Natural killer cell treated with Interleukin-12 subunit alpha and Interleukin-12 subunit beta and Interleukin-15 and Interleukin-18, amount 100 ng/mL, for 72 hours (primary cell): ENCODE data around the gene TPBGL. TPM values are rescaled to one million over a fixed set of nuclear protein-coding genes. Genes with fewer than 3 reads are reported as not detected.

Experiments used
- ATAC-seq, 2 donors: fragments of 150-1000 bp; cut with Tn5 transposase in 1 of 2; sonication (Bioruptor Pico), chemical (Tn5 transposase) in 1 of 2; 2 replicates each; pipeline ENCODE4 v1.10.0; 2021
- DNase-seq: peaks from one replicate; pipeline ENCODE4 v3.0.0; 2022; ENCODE audit warnings: low spot score
- H3K27ac Mint-ChIP-seq, 2 donors: 1 replicate in 1 of 2; 2 replicates in 1 of 2; pipeline ENCODE4 v1.8.0; 2022; ENCODE audit warnings: mixed read lengths in 2 of 2, mild to moderate bottlenecking in 1 of 2, moderate library complexity in 1 of 2
- H3K27me3 Mint-ChIP-seq, 2 donors: 1 replicate in 1 of 2; 2 replicates in 1 of 2; pipeline ENCODE4 v1.8.0; 2022; ENCODE audit warnings: mixed read lengths in 2 of 2
- H3K36me3 Mint-ChIP-seq: one replicate; pipeline ENCODE4 v1.8.0; 2022; ENCODE audit warnings: mixed read lengths
- H3K4me1 Mint-ChIP-seq, 2 donors: 1 replicate in 1 of 2; 2 replicates in 1 of 2; pipeline ENCODE4 v1.8.0; 2022; ENCODE audit warnings: low read depth in 2 of 2, mixed read lengths in 2 of 2, mild to moderate bottlenecking in 1 of 2
- H3K4me3 Mint-ChIP-seq: one replicate; pipeline ENCODE4 v1.8.0; 2022; ENCODE audit warnings: mixed read lengths
- H3K9me3 Mint-ChIP-seq: 2 replicates; pipeline ENCODE4 v1.8.0; 2022; ENCODE audit warnings: mixed read lengths
- total RNA-seq, 2 donors: library from RNA; stranded (reverse); gene quantifications; one replicate each; pipeline ENCODE4 v1.2.3, GENCODE V29; 2022

TPBGL gene
- total RNA-seq, 2 donors from 2014 or later, result 0.14 to 0.43 TPM

DNA sequence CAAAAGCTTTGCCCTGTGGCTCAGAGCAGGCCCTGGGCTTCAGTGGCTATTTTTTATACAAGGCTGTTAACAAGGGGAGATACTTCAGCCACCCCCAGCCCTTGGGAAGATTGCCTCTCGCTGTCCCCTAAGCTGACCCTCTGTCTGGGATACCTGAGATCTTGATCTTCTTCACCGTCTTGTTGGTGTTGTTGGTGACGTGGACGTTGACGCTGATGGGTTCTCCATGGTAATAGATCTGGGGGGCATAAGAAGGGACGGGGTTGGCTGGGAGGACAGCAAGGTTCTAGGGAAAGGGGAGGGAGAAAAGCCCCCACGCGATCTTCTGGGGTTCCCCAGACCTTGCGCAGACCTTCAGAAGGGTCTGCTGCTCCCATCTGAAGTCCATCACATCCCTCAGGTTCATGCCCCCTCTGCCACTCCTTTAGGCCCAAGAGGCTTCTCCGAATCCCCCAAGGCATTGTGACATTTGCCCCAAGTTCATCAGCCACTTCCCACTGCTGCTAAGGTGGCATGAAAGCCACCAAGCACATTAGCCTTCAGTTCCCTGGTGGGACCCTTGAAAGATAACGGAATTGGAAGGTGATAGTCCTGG, 36.7 kb downstream of the TPBGL start:
- ATAC-seq (no peak), DNase-seq (no peak)
- no peaks in the 10 kb centered on the region for H3K9me3 Mint-ChIP-seq
- no peaks in the 10 kb centered on the region for H3K36me3 Mint-ChIP-seq
- H3K27ac Mint-ChIP-seq, result peak overlapping the region; percentile 95 to 96
- peaks cover 29 to 39% of the 10 kb centered on the region in 2 donors for H3K4me1 Mint-ChIP-seq
- no peak overlapping the region for H3K4me3 Mint-ChIP-seq
- H3K27me3 Mint-ChIP-seq, result no peaks in the 10 kb centered on the region

- ATAC-seq, result no peak
- Mint-ChIP-seq H3K36me3 (no peaks in the 10 kb centered on the region), H3K27ac (peak overlapping the region in 1 of 2 donors; percentile 96)
These were observed 37.6 kb downstream of the TPBGL start for GRCh38 chr11:75277991-75278790.

GRCh38 chr11:75279273-75279672, 38.7 kb downstream of the TPBGL start:
- H3K9me3 Mint-ChIP-seq, result no peaks in the 10 kb centered on the region
- no peak overlapping the region for H3K27ac Mint-ChIP-seq
- no peaks in the 10 kb centered on the region for H3K36me3 Mint-ChIP-seq
- ATAC-seq (no peak), DNase-seq (no peak)
- no peak overlapping the region for H3K4me3 Mint-ChIP-seq
- H3K27me3 Mint-ChIP-seq, result no peaks in the 10 kb centered on the region
- H3K4me1 Mint-ChIP-seq, result peaks cover 29 to 36% of the 10 kb centered on the region in 2 donors

More at GRCh38 chr11:75277991-75278790, 37.6 kb downstream of the TPBGL start:
- H3K4me3 Mint-ChIP-seq, result no peak overlapping the region
- no peaks in the 10 kb centered on the region for H3K9me3 Mint-ChIP-seq
- H3K4me1 Mint-ChIP-seq, result peaks cover 29 to 36% of the 10 kb centered on the region in 2 donors
- H3K27me3 Mint-ChIP-seq, result no peaks in the 10 kb centered on the region
- no peak for DNase-seq

DNA sequence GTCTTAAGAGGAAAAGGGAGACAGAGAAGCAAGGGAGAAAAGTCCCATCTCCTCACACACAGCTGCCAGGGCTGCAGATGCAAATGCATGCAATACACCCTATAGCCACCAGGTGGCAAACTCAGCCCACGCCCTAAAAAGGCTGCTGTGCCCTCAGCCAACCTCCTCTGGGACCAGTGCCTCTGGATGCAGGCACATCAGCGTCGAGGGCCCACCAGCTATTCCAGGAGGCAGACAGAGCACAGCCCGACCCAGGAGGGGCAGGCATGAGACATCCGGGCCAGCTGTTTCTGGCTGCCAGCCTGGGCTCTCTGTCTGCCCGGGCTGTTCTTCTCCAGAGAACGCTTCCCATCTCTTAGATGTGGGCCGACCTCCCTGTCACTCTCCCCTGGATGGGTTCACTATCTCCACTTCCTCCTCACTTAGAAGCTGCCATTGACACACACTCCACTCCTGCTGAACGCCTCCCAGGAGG, 39.7 kb downstream of the TPBGL start:
- Mint-ChIP-seq H3K9me3 (no peaks in the 10 kb centered on the region), H3K27ac (peak overlapping the region in 1 of 2 donors; percentile 28), H3K27me3 (no peaks in the 10 kb centered on the region), H3K4me1 (peaks cover 27 to 36% of the 10 kb centered on the region in 2 donors), H3K36me3 (no peaks in the 10 kb centered on the region), H3K4me3 (no peak overlapping the region)
- DNase-seq, result peak; percentile 73
- peak; percentile 61 to 71 for ATAC-seq

DNA sequence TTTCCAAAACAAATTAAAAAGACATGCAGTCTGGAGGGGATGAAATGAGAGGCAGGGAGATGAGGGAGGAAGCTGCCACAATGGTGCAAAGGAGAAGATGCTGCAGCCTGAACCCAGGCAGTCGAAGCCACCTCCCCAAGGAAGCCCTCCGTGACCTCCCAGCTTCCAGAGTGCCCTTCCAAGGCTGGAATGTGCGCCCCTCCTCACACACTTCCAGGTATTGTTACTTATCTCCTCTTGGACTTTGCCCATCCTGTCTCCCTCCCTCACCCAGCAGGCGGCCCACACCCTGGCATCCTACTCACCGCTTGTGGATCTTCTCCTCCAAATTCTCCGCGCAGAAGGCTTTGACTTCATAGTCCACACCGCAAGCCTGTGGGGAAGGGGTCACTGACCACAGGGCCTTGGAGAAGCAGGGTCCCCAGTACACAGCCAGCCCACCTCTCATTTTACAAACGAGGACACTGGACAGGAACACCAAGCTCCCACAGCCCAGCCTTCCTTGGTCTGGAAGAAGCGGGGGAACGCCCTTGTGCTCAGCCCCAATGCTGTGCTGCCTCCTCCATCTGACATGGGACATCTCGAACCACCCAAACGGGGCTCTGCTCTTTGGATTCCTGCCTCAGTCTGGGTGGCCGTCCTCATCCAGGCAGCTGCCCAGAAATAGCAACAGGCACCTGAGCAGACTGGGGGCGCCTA, 40.3 kb downstream of the TPBGL start:
- ATAC-seq (no peak), DNase-seq (no peak)
- Mint-ChIP-seq H3K4me3 (no peak overlapping the region), H3K27me3 (no peaks in the 10 kb centered on the region), H3K4me1 (peaks cover 20 to 30% of the 10 kb centered on the region in 2 donors), H3K27ac (no peak overlapping the region), H3K36me3 (no peaks in the 10 kb centered on the region), H3K9me3 (no peaks in the 10 kb centered on the region)

DNA sequence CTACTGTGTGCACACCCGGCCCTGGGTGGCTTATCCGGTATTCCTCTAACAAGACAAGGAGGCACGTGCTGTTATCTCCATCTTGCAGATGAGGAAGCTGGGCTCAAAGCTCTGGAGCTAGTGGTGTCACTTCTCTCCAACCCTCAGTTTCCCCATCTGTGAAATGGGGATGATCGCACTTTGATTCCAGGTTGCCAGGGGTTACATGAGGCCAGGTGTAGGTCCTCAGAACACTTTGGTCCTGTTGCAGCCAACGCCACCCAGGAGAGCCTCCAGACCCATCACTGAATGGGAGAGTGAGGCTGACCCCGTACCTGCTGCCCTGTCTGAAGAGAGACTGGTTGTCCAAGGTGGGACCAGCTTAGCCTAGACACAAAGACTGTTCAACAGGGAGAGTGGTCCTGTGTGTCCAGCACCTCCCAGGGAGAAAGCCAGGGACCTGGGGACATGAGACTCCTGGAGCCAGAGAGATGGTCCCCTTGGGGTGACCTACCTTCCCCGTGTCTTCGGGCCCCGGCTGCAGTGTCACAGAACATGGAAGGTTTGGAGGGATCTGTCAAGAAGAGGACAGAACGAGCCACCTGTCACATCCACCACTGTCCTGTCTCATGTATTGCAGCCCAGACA, 41.0 kb downstream of the TPBGL start:
- Mint-ChIP-seq H3K27me3 (no peaks in the 10 kb centered on the region), H3K27ac (peak overlapping the region in 1 of 2 donors; percentile 26), H3K36me3 (no peaks in the 10 kb centered on the region), H3K4me1 (peaks cover 14 to 24% of the 10 kb centered on the region in 2 donors), H3K9me3 (no peaks in the 10 kb centered on the region), H3K4me3 (no peak overlapping the region)
- no peak for ATAC-seq
- no peak for DNase-seq

DNA sequence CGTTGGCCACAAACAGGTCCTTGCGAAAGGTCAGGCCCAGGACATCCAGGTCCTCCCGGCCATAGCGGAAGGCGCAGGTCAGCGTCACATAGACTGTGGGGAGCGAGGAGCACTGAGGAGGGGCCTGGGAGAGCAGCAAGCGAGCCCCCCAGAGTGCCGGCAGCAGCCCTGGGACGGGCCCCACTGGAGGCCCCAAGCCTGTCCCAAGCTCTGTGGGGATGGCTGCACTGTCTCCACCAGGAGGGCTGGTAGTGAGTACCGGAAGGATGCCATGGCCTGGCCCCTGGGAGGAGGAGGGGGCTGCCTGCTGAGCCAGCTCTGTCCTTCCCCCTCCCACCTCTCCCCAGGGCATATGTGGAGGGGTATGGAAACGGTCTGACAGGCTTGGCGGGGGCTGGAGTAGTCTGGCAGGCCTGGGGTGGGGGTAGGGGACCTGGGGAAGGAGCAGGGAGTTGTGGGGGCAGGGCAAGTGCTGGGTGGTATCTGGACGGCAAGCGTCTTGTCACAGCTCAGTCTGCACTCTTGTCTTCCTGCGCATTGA, 42.9 kb downstream of the TPBGL start:
- H3K27me3 Mint-ChIP-seq, result no peaks in the 10 kb centered on the region
- no peak overlapping the region for H3K4me3 Mint-ChIP-seq
- DNase-seq, result no peak
- no peaks in the 10 kb centered on the region for H3K9me3 Mint-ChIP-seq
- ATAC-seq, result peak in 1 of 2 donors; percentile 23
- H3K4me1 Mint-ChIP-seq, result peaks cover 5 to 19% of the 10 kb centered on the region in 2 donors
- no peak overlapping the region for H3K27ac Mint-ChIP-seq
- no peaks in the 10 kb centered on the region for H3K36me3 Mint-ChIP-seq

- ATAC-seq (no peak), DNase-seq (no peak)
- Mint-ChIP-seq H3K27ac (no peak overlapping the region), H3K9me3 (no peaks in the 10 kb centered on the region), H3K36me3 (no peaks in the 10 kb centered on the region), H3K4me1 (peaks cover 5 to 15% of the 10 kb centered on the region in 2 donors), H3K4me3 (no peak overlapping the region), H3K27me3 (no peaks in the 10 kb centered on the region)
These were observed 45.3 kb downstream of the TPBGL start for GRCh38 chr11:75285776-75286360.

GRCh38 chr11:75286826-75287465, 46.4 kb downstream of the TPBGL start:
- H3K36me3 Mint-ChIP-seq, result no peaks in the 10 kb centered on the region
- H3K4me1 Mint-ChIP-seq, result peaks cover 12 to 22% of the 10 kb centered on the region in 2 donors
- no peak overlapping the region for H3K4me3 Mint-ChIP-seq
- DNase-seq (no peak), ATAC-seq (no peak)
- no peaks in the 10 kb centered on the region for H3K9me3 Mint-ChIP-seq
- H3K27ac Mint-ChIP-seq, result peak overlapping the region; percentile 7 to 77
- H3K27me3 Mint-ChIP-seq, result no peaks in the 10 kb centered on the region

- Mint-ChIP-seq H3K27me3 (no peaks in the 10 kb centered on the region), H3K27ac (peak overlapping the region in 1 of 2 donors; percentile 77), H3K36me3 (no peaks in the 10 kb centered on the region), H3K4me1 (peaks cover 15 to 27% of the 10 kb centered on the region in 2 donors), H3K9me3 (no peaks in the 10 kb centered on the region), H3K4me3 (no peak overlapping the region)
- no peak for ATAC-seq
- no peak for DNase-seq
These were observed 47.0 kb downstream of the TPBGL start for GRCh38 chr11:75287579-75287978.

- Mint-ChIP-seq H3K4me1 (peaks cover 29 to 42% of the 10 kb centered on the region in 2 donors), H3K27me3 (no peaks in the 10 kb centered on the region), H3K27ac (no peak overlapping the region), H3K36me3 (no peaks in the 10 kb centered on the region), H3K9me3 (no peaks in the 10 kb centered on the region), H3K4me3 (no peak overlapping the region)
- DNase-seq (no peak), ATAC-seq (no peak)
These were observed 48.9 kb downstream of the TPBGL start for GRCh38 chr11:75289511-75289760.

- H3K27ac Mint-ChIP-seq, result no peak overlapping the region
- no peaks in the 10 kb centered on the region for H3K27me3 Mint-ChIP-seq
- H3K4me1 Mint-ChIP-seq, result peaks cover 29 to 45% of the 10 kb centered on the region in 2 donors
- no peaks in the 10 kb centered on the region for H3K36me3 Mint-ChIP-seq
- DNase-seq, result no peak
- ATAC-seq, result no peak
- H3K4me3 Mint-ChIP-seq, result no peak overlapping the region
- no peaks in the 10 kb centered on the region for H3K9me3 Mint-ChIP-seq
These were observed 49.3 kb downstream of the TPBGL start for GRCh38 chr11:75289919-75290318.

GRCh38 chr11:75291741-75292140, 51.2 kb downstream of the TPBGL start:
- Mint-ChIP-seq H3K4me1 (peaks cover 29 to 50% of the 10 kb centered on the region in 2 donors), H3K27me3 (no peaks in the 10 kb centered on the region), H3K4me3 (no peak overlapping the region), H3K9me3 (no peaks in the 10 kb centered on the region), H3K36me3 (no peaks in the 10 kb centered on the region), H3K27ac (peak overlapping the region in 1 of 2 donors; percentile 42)
- DNase-seq (no peak), ATAC-seq (no peak)
